ENCODE data around the gene ALLC.

Gene ALLC

DNA sequence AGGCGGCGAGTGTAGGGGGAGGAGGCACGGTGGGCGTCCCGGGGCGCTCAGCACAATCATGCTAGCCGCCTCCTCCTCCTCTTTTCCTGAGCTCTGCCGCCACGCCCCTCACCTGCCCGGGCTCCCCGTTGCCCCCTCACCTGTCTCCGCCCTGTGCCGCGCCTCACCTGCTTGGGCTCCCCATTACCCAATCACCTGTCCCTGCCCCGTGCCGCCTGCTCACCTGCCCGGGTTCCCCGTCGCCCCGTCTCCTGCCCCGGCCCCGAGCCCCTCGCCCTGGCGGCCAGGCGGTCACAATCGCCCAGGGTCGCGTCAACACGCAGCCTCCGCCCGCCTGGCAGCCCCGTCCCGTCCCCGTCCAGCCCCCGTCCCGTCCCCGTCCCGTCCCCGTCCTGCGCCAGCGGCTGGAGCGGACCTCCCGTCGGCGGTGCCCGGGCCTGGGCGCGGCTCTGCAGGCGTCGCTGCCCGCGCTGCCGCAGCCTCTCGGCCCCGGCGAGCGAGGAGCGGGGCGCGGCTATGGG, 45.3 kb downstream of the ALLC start, which contains the start of gene DCDC2C:
TSS of gene DCDC2C (plus strand) at position 340 of the 521 bp plus-strand sequence. CDS start at position 517, 177 bp downstream.
- no peaks in the 10 kb centered on the region for H3K4me1 ChIP-seq (ENCODE audit: insufficient read depth, low read length)
- H3K27me3 ChIP-seq (ENCODE audit: insufficient read depth, low read length) = peaks cover 19% of the 10 kb centered on the region
- H3K9me3 ChIP-seq (ENCODE audit: insufficient read depth, low read depth, low read length) = no peaks in the 10 kb centered on the region
- H3K27ac ChIP-seq (ENCODE audit: low read length) = no peak within 1 kb of the TSS
- H3K36me3 ChIP-seq (ENCODE audit: insufficient read depth, low read depth, low read length) = no peaks in the 10 kb centered on the region
- peak within 1 kb of the TSS; percentile 56; the same call in 1 of the 2 replicates for H3K4me3 ChIP-seq (ENCODE audit: low read length)
- no peak within 1 kb of the TSS for H3K9ac ChIP-seq (ENCODE audit: low read depth, low read length)

DNA sequence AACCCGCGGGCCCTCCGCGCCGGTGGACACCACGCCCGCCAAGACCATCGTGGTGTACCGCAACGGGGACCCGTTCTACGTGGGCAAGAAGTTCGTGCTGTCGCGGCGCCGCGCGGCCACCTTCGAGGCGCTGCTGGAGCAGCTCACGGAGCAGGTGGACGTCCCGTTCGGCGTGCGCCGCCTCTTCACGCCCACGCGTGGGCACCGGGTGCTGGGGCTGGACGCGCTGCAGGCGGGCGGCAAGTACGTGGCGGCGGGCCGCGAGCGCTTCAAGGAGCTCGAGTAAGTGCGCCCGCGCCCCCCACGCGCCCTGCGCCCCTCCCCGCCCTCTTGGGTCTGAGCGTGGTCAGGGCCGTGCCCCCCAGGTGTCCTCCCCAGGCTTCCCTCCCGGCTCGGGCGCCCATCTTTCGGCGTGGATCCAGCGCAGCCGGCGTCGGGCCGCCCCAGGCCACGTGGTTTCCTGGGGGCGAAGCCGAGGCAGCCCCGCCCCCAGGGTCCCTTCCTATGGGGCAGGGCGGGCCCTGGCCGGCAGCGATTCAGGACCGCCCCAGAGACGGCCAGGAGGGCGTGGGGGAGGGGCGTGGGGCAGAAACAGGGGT, 45.9 kb downstream of the ALLC start:
- Histone ChIP-seq H3K36me3 (ENCODE audit: insufficient read depth, low read depth, low read length) (no peaks in the 10 kb centered on the region), H3K27me3 (ENCODE audit: insufficient read depth, low read length) (peaks cover 19% of the 10 kb centered on the region), H3K9ac (ENCODE audit: low read depth, low read length) (no peak overlapping the region), H3K4me3 (ENCODE audit: low read length) (no peak overlapping the region; the same call in 1 of the 2 replicates), H3K9me3 (ENCODE audit: insufficient read depth, low read depth, low read length) (no peaks in the 10 kb centered on the region), H3K4me1 (ENCODE audit: insufficient read depth, low read length) (no peaks in the 10 kb centered on the region), H3K27ac (ENCODE audit: low read length) (no peak overlapping the region)

DNA sequence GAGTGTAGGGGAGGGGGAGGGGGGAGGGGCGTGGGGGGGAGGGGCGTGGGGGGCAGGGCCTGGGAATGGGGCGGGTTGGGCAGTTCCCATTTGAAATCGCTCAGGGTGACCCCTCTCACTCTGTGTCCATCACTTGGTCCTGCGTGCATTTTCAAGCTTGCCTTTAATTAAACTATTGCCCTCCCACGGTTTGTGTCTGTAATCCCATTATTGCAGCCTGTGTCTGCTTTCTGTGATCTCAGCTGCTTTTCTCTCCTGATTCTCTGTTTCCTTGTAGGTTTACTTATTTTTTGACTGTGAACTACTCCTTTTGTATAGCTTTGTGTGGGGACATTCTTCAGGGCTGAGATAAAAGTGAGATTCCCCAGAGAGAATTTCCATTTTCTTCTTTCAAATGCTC, 46.7 kb downstream of the ALLC start:
- peaks cover 19% of the 10 kb centered on the region for H3K27me3 ChIP-seq (ENCODE audit: insufficient read depth, low read length)
- no peak overlapping the region for H3K27ac ChIP-seq (ENCODE audit: low read length)
- H3K4me3 ChIP-seq (ENCODE audit: low read length) = no peak overlapping the region
- H3K9ac ChIP-seq (ENCODE audit: low read depth, low read length) = no peak overlapping the region
- H3K36me3 ChIP-seq (ENCODE audit: insufficient read depth, low read depth, low read length) = no peaks in the 10 kb centered on the region
- H3K4me1 ChIP-seq (ENCODE audit: insufficient read depth, low read length) = no peaks in the 10 kb centered on the region
- no peaks in the 10 kb centered on the region for H3K9me3 ChIP-seq (ENCODE audit: insufficient read depth, low read depth, low read length)

DNA sequence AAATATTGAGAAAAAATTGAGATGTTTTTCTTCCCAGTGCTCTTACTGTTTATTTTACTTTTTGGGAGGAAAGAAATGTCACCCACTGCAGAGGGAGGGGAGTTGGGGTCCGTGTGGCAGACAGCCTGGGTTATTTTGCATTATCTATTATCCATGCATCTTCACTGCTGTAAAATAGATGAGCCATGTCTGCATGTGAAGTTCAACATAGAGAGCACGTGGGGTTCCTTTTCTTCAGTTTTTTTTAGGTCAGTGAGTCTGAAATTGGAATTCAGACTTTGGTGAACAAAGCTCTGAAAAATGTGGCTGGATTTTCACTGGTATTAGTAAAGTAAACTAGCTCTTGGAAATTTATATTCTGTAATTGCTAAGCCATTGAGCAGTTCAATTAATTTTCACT, 47.8 kb downstream of the ALLC start:
- Histone ChIP-seq H3K9me3 (ENCODE audit: insufficient read depth, low read depth, low read length) (no peaks in the 10 kb centered on the region), H3K4me3 (ENCODE audit: low read length) (no peak overlapping the region), H3K27me3 (ENCODE audit: insufficient read depth, low read length) (peaks cover 19% of the 10 kb centered on the region), H3K9ac (ENCODE audit: low read depth, low read length) (no peak overlapping the region), H3K4me1 (ENCODE audit: insufficient read depth, low read length) (no peaks in the 10 kb centered on the region), H3K36me3 (ENCODE audit: insufficient read depth, low read depth, low read length) (no peaks in the 10 kb centered on the region), H3K27ac (ENCODE audit: low read length) (no peak overlapping the region)

DNA sequence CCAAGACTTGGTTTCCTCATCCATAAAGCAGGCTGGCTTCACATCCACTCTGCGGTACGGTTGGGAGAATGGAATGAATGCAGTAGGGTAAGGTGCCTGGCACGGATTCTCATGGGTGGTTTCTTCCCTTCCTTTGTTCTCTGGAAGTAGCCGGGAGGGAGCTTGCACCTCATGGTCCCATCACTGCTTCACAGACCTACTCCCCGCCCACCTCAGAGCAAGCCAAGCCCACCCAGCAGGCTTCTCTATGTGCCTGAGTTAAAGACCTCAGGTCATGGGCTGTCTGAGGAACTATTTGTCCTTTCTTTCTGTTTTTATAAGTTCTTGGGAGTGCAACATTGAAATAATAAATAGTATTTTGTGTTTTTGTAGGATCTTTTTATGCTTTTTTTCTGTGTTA, 48.9 kb downstream of the ALLC start:
- Histone ChIP-seq H3K36me3 (ENCODE audit: insufficient read depth, low read depth, low read length) (no peaks in the 10 kb centered on the region), H3K4me1 (ENCODE audit: insufficient read depth, low read length) (no peaks in the 10 kb centered on the region), H3K4me3 (ENCODE audit: low read length) (no peak overlapping the region), H3K9me3 (ENCODE audit: insufficient read depth, low read depth, low read length) (no peaks in the 10 kb centered on the region; the same call in 1 of the 2 replicates), H3K27ac (ENCODE audit: low read length) (no peak overlapping the region), H3K27me3 (ENCODE audit: insufficient read depth, low read length) (peaks cover 14% of the 10 kb centered on the region), H3K9ac (ENCODE audit: low read depth, low read length) (no peak overlapping the region)

DNA sequence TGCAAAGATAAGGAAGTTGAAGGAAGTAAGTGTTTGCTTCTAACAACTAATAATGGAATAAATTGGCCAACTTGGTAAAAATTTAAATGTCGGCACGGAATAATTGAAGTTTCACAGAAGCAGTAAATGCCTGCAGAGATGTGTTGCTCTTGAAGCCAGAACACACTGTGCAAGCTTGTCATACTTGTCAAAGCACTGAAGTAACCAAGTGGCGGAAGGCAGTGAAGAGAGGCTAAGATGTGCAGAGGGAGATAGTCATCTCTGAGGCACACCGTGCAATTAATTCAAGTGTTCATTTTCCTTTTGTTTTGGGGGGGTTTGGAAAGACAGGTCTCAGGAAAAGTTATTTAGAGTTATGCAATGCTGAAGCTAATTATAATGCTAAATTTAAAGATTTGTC, 50.6 kb downstream of the ALLC start:
- H3K27me3 ChIP-seq (ENCODE audit: insufficient read depth, low read length) = no peaks in the 10 kb centered on the region; the same call in 1 of the 2 replicates
- H3K4me3 ChIP-seq (ENCODE audit: low read length) = no peak overlapping the region

DNA sequence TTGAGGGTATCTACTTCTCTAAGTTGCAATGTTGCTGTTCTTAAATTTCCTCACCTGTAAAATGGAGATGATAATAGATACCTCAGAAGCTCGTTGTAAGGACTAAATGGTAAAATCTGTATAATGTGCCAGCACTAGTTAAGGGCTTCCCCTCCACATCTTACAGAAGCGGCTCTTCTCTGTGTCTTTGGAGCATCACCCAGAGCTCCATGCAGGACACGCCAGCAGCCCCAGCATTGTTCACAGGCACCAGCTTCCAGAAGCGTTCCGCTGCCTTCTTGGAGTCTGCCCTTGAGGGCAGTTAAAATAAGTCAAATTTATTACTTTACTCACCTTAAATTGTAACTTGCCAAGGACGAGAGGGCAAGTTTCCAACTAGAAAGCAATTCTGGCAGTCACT, 51.2 kb downstream of the ALLC start:
- Histone ChIP-seq H3K4me1 (ENCODE audit: insufficient read depth, low read length) (no peaks in the 10 kb centered on the region), H3K27ac (ENCODE audit: low read length) (no peak overlapping the region), H3K27me3 (ENCODE audit: insufficient read depth, low read length) (no peaks in the 10 kb centered on the region), H3K36me3 (ENCODE audit: insufficient read depth, low read depth, low read length) (no peaks in the 10 kb centered on the region), H3K4me3 (ENCODE audit: low read length) (no peak overlapping the region), H3K9ac (ENCODE audit: low read depth, low read length) (no peak overlapping the region), H3K9me3 (ENCODE audit: insufficient read depth, low read depth, low read length) (no peaks in the 10 kb centered on the region; the same call in 1 of the 2 replicates)

More for the DNA sequence above, 50.6 kb downstream of the ALLC start:
- Histone ChIP-seq H3K36me3 (ENCODE audit: insufficient read depth, low read depth, low read length) (no peaks in the 10 kb centered on the region), H3K9me3 (ENCODE audit: insufficient read depth, low read depth, low read length) (no peaks in the 10 kb centered on the region; the same call in 1 of the 2 replicates), H3K27ac (ENCODE audit: low read length) (no peak overlapping the region), H3K4me1 (ENCODE audit: insufficient read depth, low read length) (no peaks in the 10 kb centered on the region), H3K9ac (ENCODE audit: low read depth, low read length) (no peak overlapping the region)

DNA sequence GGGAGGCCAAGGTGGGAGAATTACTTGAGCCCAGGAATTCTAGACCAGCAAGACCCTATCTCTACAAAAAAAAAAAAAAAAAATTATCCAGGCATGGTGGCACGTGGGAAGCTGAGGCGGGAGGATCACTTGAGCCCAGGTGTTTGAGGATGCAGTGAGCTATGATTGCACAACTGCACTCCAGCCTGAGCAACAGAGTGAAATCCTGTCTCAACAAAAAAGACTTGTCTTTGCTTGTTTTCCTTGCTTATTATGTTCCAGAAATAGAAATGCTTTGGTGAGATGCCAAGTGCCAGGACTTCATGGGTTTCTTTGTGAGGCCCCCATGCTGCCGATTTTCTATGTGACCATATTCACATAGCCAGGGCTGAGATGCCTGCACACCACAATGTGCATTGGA, 54.4 kb downstream of the ALLC start:
- Histone ChIP-seq H3K9me3 (ENCODE audit: insufficient read depth, low read depth, low read length) (no peaks in the 10 kb centered on the region; the same call in 1 of the 2 replicates), H3K4me1 (ENCODE audit: insufficient read depth, low read length) (no peaks in the 10 kb centered on the region), H3K27ac (ENCODE audit: low read length) (no peak overlapping the region), H3K9ac (ENCODE audit: low read depth, low read length) (no peak overlapping the region), H3K4me3 (ENCODE audit: low read length) (no peak overlapping the region), H3K27me3 (ENCODE audit: insufficient read depth, low read length) (no peaks in the 10 kb centered on the region), H3K36me3 (ENCODE audit: insufficient read depth, low read depth, low read length) (no peaks in the 10 kb centered on the region)

DNA sequence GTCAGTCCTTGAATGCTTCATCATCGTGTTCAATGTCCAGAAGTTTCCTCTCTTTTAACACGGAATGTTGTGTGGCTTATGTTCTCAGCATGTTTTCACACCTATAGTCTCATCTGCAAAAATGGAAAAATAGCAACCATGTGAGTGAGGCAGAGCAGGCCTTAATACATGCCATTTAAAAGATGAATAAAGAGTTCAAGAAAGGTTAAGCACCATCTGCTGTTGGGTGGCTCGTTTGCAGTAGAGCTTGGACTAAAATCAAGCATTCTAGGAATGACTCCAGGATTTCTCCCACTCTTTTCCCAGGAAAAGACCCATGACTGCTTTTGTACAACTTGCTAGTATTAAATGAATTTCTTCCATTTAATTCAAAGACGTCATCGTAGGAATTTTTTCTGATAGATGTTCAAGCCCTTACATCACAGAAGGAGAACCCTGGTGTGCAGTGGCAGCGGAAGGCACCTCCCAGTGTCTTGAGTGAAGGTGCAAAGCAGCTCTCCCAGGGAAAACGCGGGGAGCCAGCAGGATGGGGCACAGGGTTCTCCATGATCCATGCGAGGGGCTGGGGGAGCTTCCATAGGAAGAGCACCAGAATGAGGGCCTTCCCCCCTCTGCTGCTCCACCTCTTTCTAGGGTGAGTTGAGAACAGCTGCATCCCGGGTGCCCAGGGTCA, 55.0 kb downstream of the ALLC start:
- no peak overlapping the region for H3K27ac ChIP-seq (ENCODE audit: low read length)
- H3K4me3 ChIP-seq (ENCODE audit: low read length) = no peak overlapping the region
- H3K4me1 ChIP-seq (ENCODE audit: insufficient read depth, low read length) = no peaks in the 10 kb centered on the region
- no peaks in the 10 kb centered on the region for H3K27me3 ChIP-seq (ENCODE audit: insufficient read depth, low read length)
- no peaks in the 10 kb centered on the region; the same call in 1 of the 2 replicates for H3K9me3 ChIP-seq (ENCODE audit: insufficient read depth, low read depth, low read length)
- H3K36me3 ChIP-seq (ENCODE audit: insufficient read depth, low read depth, low read length) = no peaks in the 10 kb centered on the region
- H3K9ac ChIP-seq (ENCODE audit: low read depth, low read length) = no peak overlapping the region

DNA sequence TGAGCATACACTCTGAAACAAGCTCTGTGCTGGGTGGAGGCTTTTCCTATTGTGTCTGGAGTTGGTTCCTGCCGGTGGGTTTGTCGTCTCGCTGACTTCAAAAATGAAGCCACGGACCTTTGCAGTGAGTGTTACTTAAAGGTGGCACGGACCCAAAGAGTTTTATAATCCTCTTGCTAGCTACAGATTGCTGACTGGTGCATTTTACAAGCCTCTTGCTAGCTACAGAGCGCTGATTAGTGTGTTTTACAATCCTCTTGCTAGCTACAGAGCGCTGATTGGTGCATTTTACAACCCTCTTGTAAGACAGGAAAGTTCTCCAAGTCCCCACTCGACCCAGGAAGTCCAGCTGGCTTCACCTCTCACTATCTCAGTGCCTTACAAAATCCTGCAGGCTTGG, 60.7 kb downstream of the ALLC start:
- Histone ChIP-seq H3K9ac (ENCODE audit: low read depth, low read length) (no peak overlapping the region), H3K4me3 (ENCODE audit: low read length) (no peak overlapping the region), H3K9me3 (ENCODE audit: insufficient read depth, low read depth, low read length) (peaks cover 5% of the 10 kb centered on the region; the same call in 1 of the 2 replicates), H3K4me1 (ENCODE audit: insufficient read depth, low read length) (no peaks in the 10 kb centered on the region), H3K27me3 (ENCODE audit: insufficient read depth, low read length) (no peaks in the 10 kb centered on the region), H3K36me3 (ENCODE audit: insufficient read depth, low read depth, low read length) (no peaks in the 10 kb centered on the region), H3K27ac (ENCODE audit: low read length) (no peak overlapping the region)

DNA sequence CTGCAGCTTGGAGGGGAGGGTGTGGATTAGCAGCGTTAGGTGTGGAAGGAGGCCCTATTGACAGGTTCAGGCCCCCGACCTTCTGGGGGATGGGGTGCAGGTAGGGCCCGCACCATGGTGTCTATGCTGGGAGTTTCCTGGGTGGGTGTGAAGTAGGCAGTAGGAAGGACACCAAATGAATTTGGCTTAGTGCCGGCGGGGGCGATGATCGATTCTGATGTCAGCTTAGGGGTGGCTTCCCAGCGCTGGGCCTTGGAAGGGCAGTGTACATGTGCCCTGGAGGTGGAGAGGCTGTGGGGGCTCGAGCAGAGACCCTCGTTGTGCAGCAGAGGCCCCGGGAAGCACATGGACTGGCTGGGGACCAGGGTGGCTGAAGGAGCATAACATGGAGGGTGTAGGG, 67.0 kb downstream of the ALLC start:
- H3K36me3 ChIP-seq (ENCODE audit: insufficient read depth, low read depth, low read length) = no peaks in the 10 kb centered on the region
- peaks cover 5% of the 10 kb centered on the region; the same call in 1 of the 2 replicates for H3K9me3 ChIP-seq (ENCODE audit: insufficient read depth, low read depth, low read length)
- H3K4me3 ChIP-seq (ENCODE audit: low read length) = no peak overlapping the region
- no peak overlapping the region for H3K27ac ChIP-seq (ENCODE audit: low read length)
- H3K27me3 ChIP-seq (ENCODE audit: insufficient read depth, low read length) = peaks cover 13% of the 10 kb centered on the region
- 0 out of 2 replicates have a peak, but pooled peaks cover 5% of the 10 kb centered on the region for H3K4me1 ChIP-seq (ENCODE audit: insufficient read depth, low read length)
- no peak overlapping the region for H3K9ac ChIP-seq (ENCODE audit: low read depth, low read length)

Measured in iPS-20b (cell line).